Measurements from ENCODE around the gene GART.
A peak's percentile ranks its signal among the peaks of the same experiment; 100 is the strongest.
"Not testable (repeated sequence)": the region's sequence is repeated elsewhere in the genome, so short reads cannot be mapped to it uniquely, and the experiment has no call there.

GART gene

DNA sequence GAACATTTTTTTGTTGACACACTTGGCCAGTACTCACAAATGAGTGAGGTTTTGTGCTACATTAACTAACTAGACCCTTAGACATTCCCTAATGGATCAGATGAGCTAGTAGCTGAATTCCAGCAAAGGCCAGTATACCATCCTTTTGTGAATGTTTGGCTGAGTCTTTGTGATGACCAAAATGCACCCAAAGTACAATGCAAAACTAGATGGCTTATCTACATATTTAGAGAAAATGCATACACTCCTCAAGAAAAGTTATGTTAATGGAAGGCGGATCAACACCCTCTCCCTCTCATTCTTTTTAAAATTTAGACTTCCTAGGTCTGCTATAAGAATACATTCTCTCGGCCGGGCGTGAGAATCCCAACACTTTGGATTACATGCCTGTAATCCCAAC is 30.3 kb downstream of the GART start:
- DNase-seq, result no peak

DNA sequence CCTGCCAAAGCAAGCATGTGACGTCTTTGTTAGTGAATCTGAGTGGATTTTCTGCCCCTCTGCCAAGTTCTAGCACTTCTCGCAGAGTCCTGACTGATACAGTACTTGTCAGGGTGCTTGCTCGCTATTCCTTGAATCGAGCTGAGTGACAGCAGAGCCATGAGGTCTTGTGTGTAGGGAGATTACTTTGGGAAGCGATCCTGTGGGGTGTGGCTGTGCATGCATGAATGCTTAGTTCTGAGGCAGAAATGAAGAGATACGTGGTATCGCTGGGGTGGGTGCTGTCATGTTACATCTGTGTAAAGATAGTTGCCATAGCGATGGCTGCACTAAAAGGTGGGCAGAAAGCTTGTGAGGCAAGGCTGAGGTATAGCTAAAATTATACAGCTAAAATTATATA is 31.1 kb downstream of the GART start:
- DNase-seq, result no peak

DNA sequence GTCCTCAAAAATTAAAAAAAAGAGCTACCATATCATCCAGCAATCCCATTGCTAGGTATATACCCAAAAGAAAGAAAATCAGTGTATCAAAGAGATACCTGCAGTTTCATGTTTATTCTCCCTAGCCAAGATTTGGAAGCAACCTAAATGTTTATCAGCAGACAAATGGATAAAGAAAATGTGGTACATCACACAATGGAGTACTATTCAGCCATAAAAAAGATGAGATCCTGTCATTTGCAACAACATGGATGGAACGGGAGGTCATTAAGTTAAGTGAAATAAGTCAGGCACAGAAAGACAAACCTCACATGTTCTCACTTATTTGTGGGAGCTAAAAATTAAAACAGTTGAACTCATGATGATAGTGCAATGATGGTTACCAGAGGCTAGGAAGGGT is 34.9 kb downstream of the GART start:
- not testable (repeated sequence) for DNase-seq

DNA sequence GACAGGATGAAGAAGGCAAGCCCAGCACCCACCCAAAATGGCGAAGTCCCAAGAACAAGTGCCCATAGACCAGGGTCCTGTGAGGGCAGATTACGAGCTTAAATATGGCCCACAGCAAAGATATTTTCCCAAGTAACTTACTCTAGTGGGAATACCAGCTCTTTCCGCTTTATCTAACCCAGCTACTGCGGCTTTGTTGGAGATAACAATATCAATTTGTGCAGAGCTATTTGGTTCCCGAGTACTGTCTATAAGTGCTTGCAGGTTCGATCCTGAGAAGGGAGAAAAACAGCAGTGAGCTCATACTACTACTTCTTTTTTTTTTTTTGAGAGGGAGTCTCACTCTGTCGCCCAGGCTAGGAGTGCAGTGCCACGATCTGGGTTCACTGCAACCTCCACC is 36.1 kb downstream of the GART start:
- DNase-seq, result no peak

DNA sequence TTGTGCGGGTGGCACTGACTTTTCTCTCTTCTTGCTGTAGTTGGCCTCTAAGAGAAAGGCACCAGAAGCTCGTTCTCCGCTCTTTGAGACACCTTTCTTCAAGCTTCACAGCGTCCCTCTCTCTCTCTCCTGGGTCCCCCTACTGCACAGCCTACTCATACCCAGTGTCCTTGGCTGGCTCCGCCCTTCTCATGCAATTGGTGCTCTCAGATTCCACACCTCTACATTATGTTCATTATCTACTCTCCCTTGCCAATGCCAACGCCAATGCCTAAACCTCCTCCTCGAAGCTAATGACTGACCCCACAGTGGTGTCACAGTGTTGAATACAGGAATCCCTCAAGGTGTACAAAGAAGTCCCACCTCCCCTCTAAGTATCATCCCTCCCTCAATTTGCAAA is 45.6 kb downstream of the GART start:
- no peak for DNase-seq

DNA sequence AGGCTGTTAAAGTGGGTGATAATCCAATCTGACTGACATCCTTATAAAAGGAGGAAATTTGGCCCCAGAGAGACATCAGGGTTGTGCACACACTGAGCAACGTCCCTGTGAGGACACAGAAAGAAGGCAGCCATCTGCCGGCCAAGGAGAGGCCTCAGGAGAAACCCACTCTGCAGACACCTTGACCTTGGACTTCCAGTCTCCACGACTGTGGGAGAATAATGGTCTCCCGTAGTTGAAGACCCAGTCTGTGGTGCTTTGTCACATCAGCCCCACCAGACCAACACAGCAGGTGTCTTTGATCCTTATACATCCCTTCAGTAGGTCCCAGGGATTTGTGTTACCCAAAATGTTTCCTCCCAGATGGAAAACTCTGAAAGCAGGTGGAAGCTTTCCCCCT is 46.2 kb downstream of the GART start:
- DNase-seq, result no peak

DNA sequence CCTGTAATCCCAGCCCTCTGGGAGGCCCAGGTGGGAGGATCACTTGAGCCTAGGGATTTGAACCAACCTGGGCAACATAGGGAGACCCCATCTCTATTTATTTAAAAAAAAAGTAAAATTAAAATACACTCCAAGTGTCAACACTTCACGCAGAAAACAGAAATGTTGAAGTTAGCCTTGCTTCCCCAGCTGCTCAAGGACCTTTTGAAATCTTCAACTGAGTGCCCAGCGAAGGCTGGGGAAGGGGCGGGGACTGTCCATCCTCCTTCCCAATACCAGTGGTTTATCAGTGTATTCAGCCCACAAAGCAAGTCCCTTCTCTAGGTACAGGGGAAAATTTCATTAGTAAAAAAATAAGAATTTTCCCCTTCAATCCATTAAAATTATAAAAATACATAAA is 48.2 kb downstream of the GART start:
- DNase-seq, result no peak

DNA sequence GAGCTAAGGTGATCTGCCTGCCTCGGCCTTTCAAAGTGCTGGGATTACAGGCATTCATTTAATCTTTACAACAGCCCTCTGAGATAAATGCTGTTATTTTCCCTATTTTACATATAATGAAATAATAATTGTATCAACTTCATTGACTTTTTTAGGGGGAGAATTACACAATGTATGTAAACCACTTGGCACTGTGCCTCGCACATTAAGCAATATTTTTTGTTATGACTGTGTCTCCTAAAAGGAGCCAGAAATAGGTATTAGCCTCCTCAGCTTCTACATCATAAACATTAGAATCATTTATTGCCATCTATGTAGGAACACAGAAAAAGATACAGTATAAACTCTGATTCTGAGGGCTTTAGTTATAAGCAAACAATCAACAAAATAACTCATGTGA is 49.3 kb downstream of the GART start:
- no peak for DNase-seq

DNA sequence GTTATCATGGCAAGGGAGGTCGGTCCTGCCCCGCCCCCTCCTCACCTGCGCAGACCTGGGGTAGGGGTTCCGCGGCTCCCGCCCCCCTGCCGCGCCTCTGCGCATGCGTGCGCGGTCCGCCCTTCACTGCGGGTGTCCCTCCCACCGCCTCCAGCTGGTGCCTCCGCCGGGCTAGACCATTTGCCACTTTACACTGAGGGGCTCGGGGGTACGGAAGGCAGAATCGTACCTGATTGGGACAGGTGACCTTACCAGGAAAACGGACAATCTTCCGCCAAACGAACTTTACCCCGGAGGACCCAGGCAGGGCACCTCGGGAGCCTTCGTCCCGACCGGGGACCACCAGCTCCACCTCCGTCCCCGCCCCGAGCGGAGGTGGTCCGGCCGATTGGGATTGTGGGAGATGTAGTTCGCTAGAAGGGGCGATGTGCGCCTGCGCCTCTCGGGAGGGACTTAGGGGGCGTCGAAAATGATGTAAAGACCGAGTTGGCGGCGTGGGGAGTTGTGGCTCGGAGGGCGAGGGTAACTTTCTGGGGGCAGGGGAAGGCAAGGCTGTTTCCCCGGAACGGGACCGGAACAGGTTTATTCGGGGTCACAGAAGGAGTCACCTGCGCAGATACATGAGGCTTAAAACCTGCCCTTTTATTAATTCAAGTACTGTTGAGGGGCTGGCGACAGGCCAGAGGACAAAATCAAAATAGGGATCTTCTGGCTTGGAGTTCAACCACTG is 50.4 kb downstream of the GART start, which contains the start of gene DNAJC28:
DNAJC28 (minus strand) TSS at position 344 of the 730 bp plus-strand sequence. CDS start 2,323 bp downstream, outside the sequence.
- DNase-seq, result peak; percentile 75

DNA sequence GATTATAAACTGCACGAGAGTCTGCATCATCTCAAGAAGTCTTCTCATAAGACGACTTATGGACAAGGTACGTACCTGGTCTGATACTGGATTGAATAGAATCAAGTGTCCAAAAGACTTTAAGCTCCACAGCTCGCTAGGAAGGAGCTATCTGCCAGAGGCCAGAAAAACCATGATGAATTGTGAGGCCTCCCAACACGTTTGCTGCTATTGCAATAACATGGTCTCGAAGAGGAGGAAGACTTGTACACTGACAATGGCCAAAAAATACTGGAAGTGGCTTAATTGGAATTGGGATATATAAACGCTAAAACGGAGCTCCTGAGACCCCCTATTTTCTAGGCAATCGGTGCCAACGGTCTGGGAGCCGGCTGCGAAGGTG is 50.9 kb downstream of the GART start:
- no peak for DNase-seq

DNA sequence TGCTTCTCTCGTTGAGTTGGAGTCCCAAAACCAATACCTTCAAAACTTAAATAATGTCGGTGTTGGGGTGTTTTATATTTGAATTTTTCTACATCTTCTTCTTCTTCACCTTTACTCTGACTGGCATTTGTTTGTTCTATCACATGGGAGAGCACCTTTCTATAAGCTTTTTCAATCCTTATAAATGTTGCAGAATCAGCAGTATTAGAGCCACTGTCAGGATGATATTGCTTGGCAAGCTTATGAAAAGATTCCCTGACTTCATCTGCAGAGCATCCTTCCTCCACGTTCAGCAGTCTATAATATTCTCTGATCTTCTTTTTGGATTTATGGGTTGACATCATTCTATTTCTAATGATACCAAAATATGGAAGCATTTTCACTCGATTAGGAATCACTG is 53.0 kb downstream of the GART start:
- no peak for DNase-seq

DNA sequence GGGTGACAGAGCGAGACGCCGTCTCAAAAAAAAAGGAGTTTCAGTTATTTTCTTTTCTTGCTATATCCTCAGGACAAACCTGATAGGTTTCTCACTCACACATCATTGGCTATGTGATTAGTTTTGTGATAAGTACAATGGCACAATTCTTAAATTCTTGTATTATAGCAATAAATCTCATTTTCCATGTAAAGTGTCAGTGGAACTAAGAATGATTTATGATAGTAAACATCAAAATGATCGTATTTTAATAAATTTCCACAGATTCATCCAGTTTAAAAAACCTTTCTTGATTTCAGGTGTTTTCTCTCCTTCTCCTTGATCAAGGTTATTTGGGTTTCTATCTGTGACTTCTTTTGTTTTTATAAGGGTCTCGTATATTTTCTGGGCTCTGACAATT is 53.9 kb downstream of the GART start:
- DNase-seq, result no peak

DNA sequence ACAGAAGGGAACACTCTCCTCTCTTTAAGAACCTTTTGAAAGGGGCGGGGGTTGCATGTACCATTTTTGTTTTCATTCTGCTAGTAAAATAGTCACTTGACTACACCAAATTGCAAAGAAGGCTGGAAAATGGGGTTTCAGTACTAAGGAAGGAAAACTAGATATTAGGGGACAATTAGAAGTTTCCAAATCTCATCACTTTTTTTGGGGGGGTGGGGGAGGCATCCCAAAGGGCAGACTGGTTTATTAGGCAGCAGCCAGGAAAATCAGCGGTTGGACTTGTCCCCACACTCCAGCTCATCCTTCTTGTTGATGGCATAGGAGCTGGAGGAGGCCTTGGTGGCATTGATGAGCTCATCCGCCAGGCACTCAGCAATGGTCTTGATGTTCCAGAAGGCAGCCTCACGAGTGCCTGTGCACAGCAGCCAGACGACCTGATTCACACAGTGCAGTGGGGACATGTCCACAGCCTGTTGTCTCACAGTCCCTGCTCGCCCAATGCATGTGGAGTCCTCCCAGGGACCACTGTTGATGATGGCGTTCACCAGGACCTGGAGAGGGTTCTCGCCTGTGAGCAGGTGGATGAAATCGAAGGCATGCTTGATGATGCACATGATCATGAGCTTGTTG is 60.5 kb downstream of the GART start:
- DNase-seq, result no peak

DNA sequence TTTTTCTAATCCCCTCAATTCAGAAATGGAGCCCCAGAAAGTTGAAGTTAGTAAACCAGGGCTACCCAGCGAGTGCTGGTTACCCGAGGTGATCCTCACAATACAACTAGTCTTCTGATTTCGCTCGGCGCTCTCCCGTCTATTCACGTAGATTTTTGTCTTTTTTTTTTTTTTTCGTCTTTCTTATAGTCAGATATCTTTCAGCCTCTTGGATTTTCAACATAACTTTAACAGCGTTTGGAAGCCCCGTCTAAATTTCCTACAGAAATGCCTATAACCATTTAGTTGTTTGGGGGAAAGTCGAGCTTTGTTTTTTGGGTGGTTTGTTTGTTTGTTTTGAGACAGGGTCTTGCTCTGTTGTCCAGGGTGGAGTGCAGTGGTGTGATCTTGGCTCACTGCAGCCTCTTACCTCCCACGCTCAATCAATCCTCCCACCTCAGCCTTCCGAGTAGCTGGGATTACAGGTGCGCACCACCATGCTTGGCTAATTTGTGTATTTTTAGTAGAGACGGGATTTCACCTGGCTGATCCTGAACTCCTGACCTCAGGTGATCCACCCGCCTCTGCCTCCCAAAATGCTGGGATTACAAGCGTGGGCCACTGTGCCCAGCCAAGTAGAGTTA is 61.3 kb downstream of the GART start:
- no peak for DNase-seq

DNA sequence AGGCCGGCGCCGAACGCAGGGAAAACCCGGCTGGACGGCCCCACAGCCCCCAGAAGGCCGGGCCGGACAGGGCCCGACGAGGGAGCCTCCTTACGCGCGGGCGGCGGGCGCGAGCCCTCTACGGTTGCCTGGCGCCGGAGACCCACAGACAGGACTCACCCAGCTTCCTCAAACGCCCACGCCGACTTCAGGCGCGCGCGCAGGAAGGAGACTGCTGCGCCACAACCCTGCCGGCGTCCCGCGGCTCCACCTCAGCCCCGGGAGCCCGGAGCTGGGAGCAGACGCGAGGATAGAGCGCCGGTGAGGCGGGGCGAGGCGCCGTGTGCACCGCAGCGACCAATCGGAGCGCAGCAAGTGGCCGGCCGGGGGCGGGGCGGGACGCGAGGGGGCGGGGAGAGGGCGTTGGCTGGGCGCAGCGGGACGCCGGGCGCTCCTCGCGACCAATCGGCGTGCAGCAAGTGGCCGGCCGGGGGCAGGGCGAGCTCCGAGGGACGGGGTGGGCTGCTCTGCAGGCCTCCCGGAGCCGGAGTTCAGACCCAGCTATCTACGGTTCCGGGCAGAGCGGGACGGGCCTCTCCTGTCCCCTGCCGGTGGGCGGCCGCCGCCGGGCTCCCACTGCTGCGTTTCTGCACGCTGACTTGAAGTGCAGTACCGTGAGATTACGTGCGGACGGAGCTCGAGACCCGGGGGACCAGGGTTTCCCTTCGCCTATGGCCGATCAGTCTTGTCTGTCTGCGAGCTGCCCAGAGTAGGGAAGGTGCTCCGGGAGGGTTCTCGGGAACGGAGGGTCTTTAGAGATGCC is 62.0 kb downstream of the GART start, which contains the start of gene TMEM50B:
TMEM50B (minus strand) TSS at position 296 of the 802 bp plus-strand sequence. CDS start 11,089 bp downstream, outside the sequence.
- DNase-seq, result peak; percentile 65

DNA sequence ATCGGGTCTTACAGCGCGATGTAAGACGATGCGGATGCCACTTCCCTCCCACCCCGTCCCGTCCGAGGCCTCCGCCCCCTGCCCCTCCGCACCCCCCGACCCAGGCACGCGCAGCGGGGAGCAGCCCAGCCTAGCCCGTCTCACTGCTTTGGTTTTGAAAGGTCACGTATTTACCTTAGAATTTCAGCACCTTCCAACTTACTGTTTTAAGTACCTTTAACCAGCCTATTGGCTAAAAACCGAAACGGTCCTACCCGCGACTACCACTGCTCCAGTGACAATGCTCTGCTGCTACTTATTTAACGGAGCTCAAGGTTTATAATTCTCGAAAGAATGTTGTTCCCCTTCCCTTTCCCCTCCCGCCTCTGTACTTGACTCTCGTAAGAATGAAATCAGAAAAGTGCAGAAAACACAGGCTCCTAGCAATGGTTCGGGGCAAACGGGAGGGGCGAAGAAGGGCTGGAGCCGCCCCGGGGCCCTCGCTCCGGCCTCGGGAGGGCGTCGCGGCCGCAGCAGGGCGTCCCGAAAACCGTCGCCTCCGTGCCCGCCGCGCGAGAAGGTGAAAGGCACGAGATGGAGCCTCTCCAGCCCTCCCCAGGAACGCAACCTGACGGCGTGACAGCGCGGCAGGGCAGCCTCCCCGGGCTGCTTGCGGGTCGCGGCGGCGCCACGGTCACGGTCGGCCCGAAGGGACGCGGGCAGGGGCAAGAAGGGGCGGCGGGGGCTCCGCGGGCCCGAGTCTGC is 62.8 kb downstream of the GART start:
- DNase-seq, result no peak

DNA sequence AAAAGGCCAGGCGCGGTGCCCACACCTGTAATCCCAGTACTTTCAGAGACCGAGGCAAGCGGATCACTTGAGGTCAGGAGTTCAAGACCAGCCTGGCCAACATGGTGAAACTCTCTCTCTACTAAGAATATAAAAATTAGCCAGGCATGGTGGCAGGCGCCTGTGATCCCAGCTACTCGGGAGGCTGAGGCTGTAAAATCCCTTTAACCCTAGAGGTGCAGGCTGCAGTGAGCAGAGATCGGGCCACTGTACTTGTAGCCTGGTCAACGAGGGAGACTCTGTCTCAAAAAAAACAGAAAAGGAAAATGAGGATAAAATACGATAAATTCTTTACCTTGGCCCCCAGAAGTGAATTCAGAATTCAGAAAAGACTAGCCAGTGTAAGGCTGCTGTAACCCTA is 63.7 kb downstream of the GART start:
- no peak for DNase-seq

DNA sequence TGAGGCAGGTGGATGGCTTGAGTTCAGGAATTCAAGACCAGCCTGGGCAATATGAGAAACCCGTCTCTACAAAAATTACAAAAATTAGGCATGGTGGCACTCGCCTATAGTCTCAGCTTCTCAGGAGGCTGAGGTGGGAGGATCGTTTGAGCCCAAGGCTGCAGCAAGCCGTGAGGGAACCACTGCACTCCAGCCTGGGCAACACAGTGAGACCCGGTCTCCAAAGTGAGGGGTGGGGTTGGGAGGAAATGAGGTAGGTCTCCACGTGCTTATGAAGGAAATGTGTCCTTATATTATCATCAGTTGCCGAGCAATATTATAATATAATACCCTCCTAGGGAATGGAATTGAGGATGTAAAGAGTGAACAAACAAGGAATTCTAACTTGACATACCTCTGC is 64.9 kb downstream of the GART start:
- no peak for DNase-seq

DNA sequence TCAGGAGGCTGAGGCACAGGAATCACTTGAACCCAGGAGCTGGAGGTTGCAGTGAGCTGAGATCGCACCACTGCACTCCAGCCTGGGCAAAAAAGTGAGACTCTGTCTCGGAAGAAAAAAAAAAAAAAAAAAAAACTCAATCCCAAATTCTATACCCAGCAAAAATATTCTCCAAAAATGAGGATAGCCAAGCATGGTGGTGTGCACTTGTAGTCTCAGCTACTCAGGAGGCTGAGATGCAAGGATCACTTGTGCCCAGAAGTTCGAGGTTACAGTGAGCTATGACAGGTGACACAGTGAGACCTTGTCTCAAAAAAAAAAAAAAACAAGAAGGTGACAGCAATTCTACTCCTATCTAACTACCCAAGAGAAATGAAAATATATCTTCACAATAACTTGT is 68.6 kb downstream of the GART start:
- DNase-seq, result no peak

DNA sequence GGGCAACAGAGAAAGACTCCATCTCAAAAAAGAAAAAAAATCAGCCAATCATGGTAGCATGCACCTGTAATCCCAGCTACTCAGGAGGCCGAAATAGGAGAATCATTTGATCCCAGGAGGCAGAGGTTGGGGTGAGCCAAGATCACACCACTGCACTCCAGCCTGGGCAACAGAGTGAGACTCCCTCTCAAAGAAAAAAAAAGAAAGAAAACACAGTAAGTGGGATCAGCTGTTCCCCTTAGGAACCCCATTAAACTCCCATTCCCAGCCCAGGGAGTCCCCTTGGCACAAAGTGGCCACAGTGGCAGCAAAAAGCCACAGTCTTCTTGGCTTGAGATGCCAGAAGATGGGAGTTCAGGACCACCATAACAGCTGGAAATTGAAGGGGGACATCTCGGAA is 71.2 kb downstream of the GART start:
- no peak for DNase-seq

DNA sequence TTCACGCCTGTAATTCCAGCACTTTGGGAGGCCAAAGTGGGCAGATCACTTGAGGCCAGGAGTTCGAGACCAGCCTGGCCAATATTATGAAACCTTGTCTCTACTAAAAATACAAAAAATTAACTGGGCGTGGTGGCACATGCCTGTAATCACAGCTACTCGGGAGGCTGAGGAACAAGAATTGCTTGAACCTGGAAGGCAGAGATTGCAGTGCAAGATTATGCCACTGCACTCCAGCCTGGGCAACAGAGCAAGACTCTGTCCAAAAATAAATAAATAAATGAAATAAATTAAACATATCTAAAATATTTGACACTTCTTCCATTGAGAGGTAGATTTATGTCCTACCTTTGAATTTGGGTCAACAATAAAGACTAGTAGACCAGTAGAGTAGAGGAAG is 72.7 kb downstream of the GART start:
- DNase-seq, result not testable (repeated sequence)

DNA sequence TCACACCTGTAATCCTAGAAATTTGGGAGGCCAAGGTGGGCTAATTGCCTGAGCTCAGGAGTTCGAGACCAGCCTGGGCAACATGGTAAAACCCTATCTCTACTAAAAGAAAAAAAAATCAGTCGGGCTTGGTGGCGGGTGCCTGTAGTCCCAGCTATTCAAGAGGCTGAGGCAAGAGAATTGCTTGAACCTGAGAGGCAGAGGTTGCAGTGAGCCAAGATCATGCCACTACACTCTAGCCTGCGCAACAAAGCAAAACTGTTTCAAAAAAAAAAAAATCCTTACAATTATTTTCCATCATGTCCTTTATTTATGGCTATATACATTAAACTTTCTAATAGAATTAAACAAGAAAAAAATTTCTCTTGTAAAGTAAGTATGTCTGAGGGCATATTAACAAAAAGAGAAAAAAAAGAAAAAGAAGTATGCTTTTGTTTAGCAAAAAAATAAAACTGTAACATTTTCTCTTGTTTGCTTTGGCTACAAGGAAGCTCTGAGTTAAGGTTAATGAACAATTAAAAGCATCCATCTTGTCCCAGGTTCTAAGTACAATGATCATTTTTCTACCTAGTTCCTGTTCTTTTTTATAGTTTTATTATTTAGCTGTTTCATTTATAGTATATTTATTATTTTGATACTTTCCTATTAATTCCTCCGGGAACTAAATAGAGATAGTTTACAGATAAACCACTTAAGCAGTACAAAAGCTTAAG is 80.2 kb downstream of the GART start:
- DNase-seq, result no peak

Measured in SHP77 treated with DMSO at 0.1 percent for 48 hours (cell line).